NCI-H2029 treated with DMSO at 0.1 percent for 48 hours (cell line): ENCODE results near the gene ADAM12.
A peak's percentile ranks its signal among the peaks of the same experiment; 100 is the strongest.
"Not testable (repeated sequence)": the region's sequence is repeated elsewhere in the genome, so short reads cannot be mapped to it uniquely, and the experiment has no call there.

Experiments
- DNase-seq: peaks from one replicate; lab custom pipeline; 2025; lab: John Stamatoyannopoulos, UW

Gene ADAM12

GRCh38 chr10:126057494-126057893 lies 330.8 kb downstream of the ADAM12 start:
- DNase-seq, result no peak

- no peak for DNase-seq
These were observed 334.1 kb downstream of the ADAM12 start for GRCh38 chr10:126054191-126054590.

GRCh38 chr10:126052171-126052570 lies 336.1 kb downstream of the ADAM12 start:
- no peak for DNase-seq

GRCh38 chr10:126049759-126050700 lies 338.2 kb downstream of the ADAM12 start:
- DNase-seq, result no peak

GRCh38 chr10:126047749-126048148 lies 340.5 kb downstream of the ADAM12 start:
- DNase-seq, result not testable (repeated sequence)

GRCh38 chr10:126046831-126047230 lies 341.4 kb downstream of the ADAM12 start:
- no peak for DNase-seq

GRCh38 chr10:126045861-126046260 lies 342.4 kb downstream of the ADAM12 start:
- DNase-seq, result no peak

- DNase-seq, result no peak
These were observed 344.9 kb downstream of the ADAM12 start for GRCh38 chr10:126043389-126043788.

GRCh38 chr10:126042906-126043305 lies 345.4 kb downstream of the ADAM12 start:
- no peak for DNase-seq

GRCh38 chr10:126042354-126042753 lies 345.9 kb downstream of the ADAM12 start:
- DNase-seq, result no peak

- DNase-seq, result peak; percentile 13
These were observed 346.5 kb downstream of the ADAM12 start for GRCh38 chr10:126041804-126042231.

GRCh38 chr10:126041117-126041516 lies 347.2 kb downstream of the ADAM12 start:
- no peak for DNase-seq

GRCh38 chr10:126037946-126038345 lies 350.3 kb downstream of the ADAM12 start:
- DNase-seq, result no peak

GRCh38 chr10:126036515-126036914 lies 351.8 kb downstream of the ADAM12 start:
- DNase-seq, result no peak

GRCh38 chr10:126034586-126034985 lies 353.7 kb downstream of the ADAM12 start:
- no peak for DNase-seq

GRCh38 chr10:126029999-126030398 lies 358.3 kb downstream of the ADAM12 start:
- DNase-seq, result no peak

GRCh38 chr10:126027692-126028091 lies 360.6 kb downstream of the ADAM12 start:
- DNase-seq, result no peak

GRCh38 chr10:126022841-126023240 lies 365.4 kb downstream of the ADAM12 start:
- DNase-seq, result no peak

- no peak for DNase-seq
These were observed 366.3 kb downstream of the ADAM12 start for GRCh38 chr10:126021833-126022500.

- DNase-seq, result no peak
These were observed 370.2 kb downstream of the ADAM12 start for GRCh38 chr10:126017961-126018560.

- DNase-seq, result no peak
These were observed 371.4 kb downstream of the ADAM12 start for GRCh38 chr10:126016882-126017281.

- DNase-seq, result no peak
These were observed 372.0 kb downstream of the ADAM12 start for GRCh38 chr10:126016156-126016805.
